Endothelial cell of umbilical vein (primary cell): Measurements from ENCODE around the gene GREB1. TPM values are rescaled to one million over a fixed set of nuclear protein-coding genes. Genes with fewer than 3 reads are reported as not detected.

Experiments used
- BruUV-seq: library from RNA; stranded (reverse); fragments of 400-500 nt; replicated peaks from 2 replicates; lab custom pipeline; 2021; lab: Mats Ljungman, UMichigan
- CTCF ChIA-PET: fragments of 300-600, 350-600 bp; sonication (Branson Sonifier 250); formaldehyde crosslinking; loops from one replicate; lab custom pipeline; 2021; ENCODE audit warnings: antibody characterized with exemption, inconsistent platforms; lab: Charles Lee
- POLR2A ChIA-PET: fragments of 300-600, 350-600 bp; sonication (Branson Sonifier 250); formaldehyde crosslinking; loops from one replicate; lab custom pipeline; 2021; ENCODE audit warnings: antibody characterized with exemption, inconsistent platforms; lab: Charles Lee
- DNase-seq: peaks from one replicate; pipeline ENCODE4 v3.0.0-alpha.2; 2011; ENCODE audit warnings: low read depth, low spot score
- FAIRE-seq: peaks from 2 replicates; lab custom pipeline; 2011; peaks lifted over from hg19 to GRCh38; lab: Jason Lieb, UNC
- H2AFZ ChIP-seq: 2 replicates; pipeline ENCODE4 v1.6.0; 2012; ENCODE audit warnings: low read depth, low read length, control low read depth, inconsistent platforms
- H3K27ac ChIP-seq: 2 replicates; pipeline ENCODE4 v1.5.1; 2011; ENCODE audit warnings: low read depth, mild to moderate bottlenecking, control low read depth, low read length, moderate library complexity; ENCODE audit not compliant: insufficient read depth
- H3K27me3 ChIP-seq, 2 experiments: 2 replicates each; pipeline versions ENCODE4 v1.6.0 to v1.6.1; 2011; ENCODE audit warnings: low read length in 2 of 2, mixed read lengths in 1 of 2; ENCODE audit not compliant: control insufficient read depth in 2 of 2, insufficient read depth in 2 of 2
- H3K36me3 ChIP-seq, 2 experiments: 2 replicates in 1 of 2; 3 replicates in 1 of 2; pipeline ENCODE4 v1.5.1; 2011; ENCODE audit warnings: low read length in 2 of 2, mild to moderate bottlenecking in 1 of 2, moderate library complexity in 1 of 2; ENCODE audit not compliant: control insufficient read depth in 2 of 2, insufficient read depth in 2 of 2; ENCODE audit errors: extremely low read depth in 1 of 2
- H3K4me1 ChIP-seq: 3 replicates; pipeline ENCODE4 v1.5.1; 2011; ENCODE audit warnings: mild to moderate bottlenecking, low read length; ENCODE audit not compliant: control insufficient read depth, insufficient read depth; ENCODE audit errors: extremely low read depth
- H3K4me2 ChIP-seq: 2 replicates; pipeline ENCODE4 v1.6.1; 2011; ENCODE audit warnings: low read length, control low read depth, mixed read lengths; ENCODE audit not compliant: insufficient read depth
- H3K4me3 ChIP-seq, 3 experiments: fragments of 200-600 bp in 1 of 3; sonication (generic), shearing (Covaris generic) in 1 of 3; replicated peaks in 1 of 3; 2 replicates each; pipeline ENCODE4 v1.5.1; 2011 to 2016; ENCODE audit warnings: control low read depth in 3 of 3, low read length in 3 of 3, mild to moderate bottlenecking in 2 of 3, inconsistent platforms in 1 of 3, low read depth in 1 of 3, moderate library complexity in 1 of 3; ENCODE audit not compliant: insufficient read depth in 1 of 3
- H3K79me2 ChIP-seq: 2 replicates; pipeline ENCODE4 v1.6.0; 2012; ENCODE audit warnings: low read length, inconsistent platforms; ENCODE audit not compliant: control insufficient read depth, insufficient read depth
- H3K9ac ChIP-seq: replicated peaks from 2 replicates; pipeline ENCODE3; 2011; ENCODE audit warnings: low read length, control low read depth; ENCODE audit not compliant: insufficient read depth; ENCODE audit errors: extremely low read depth
- H3K9me1 ChIP-seq: replicated peaks from 3 replicates; pipeline ENCODE4 v1.6.0; 2011; ENCODE audit warnings: mild to moderate bottlenecking, low read length; ENCODE audit not compliant: control insufficient read depth, insufficient read depth; ENCODE audit errors: extremely low read depth
- H3K9me3 ChIP-seq: replicated peaks from 2 replicates; pipeline ENCODE4 v1.5.1; 2012; ENCODE audit warnings: low read length, inconsistent platforms; ENCODE audit not compliant: control insufficient read depth, insufficient read depth
- H4K20me1 ChIP-seq: replicated peaks from 2 replicates; pipeline ENCODE3; 2011; ENCODE audit warnings: mild to moderate bottlenecking, low read length; ENCODE audit not compliant: control insufficient read depth, insufficient read depth; ENCODE audit errors: extremely low read depth
- CTCF ChIP-seq, 2 donors: IDR thresholded peaks; 1 replicate in 1 of 2; 2 replicates in 1 of 2; pipeline ENCODE4 v1.5.1; 2011; ENCODE audit warnings: low read length in 2 of 2, mild to moderate bottlenecking in 2 of 2, moderate library complexity in 2 of 2, control low read depth in 1 of 2, inconsistent platforms in 1 of 2, low read depth in 1 of 2; ENCODE audit not compliant: insufficient read depth in 1 of 2; ENCODE audit errors: extremely low read depth in 1 of 2
- EZH2 ChIP-seq: IDR thresholded peaks from 2 replicates; pipeline ENCODE4 v1.6.1; 2012; ENCODE audit warnings: borderline replicate concordance, low read depth, mild to moderate bottlenecking, moderate library complexity, low read length, inconsistent platforms; ENCODE audit not compliant: severe bottlenecking
- FOS ChIP-seq: IDR thresholded peaks from 2 replicates; pipeline ENCODE4 v1.6.1; 2011; ENCODE audit warnings: mild to moderate bottlenecking, low read length, moderate library complexity, borderline replicate concordance; ENCODE audit not compliant: insufficient read depth
- GATA2 ChIP-seq: IDR thresholded peaks from 2 replicates; pipeline ENCODE4 v1.7.0; 2011; ENCODE audit warnings: low read depth, mild to moderate bottlenecking, moderate library complexity, mixed read lengths, low read length; ENCODE audit not compliant: insufficient read length, insufficient read depth
- JUN ChIP-seq: IDR thresholded peaks from 2 replicates; pipeline ENCODE4 v1.6.1; 2011; ENCODE audit warnings: borderline replicate concordance, low read depth; ENCODE audit not compliant: insufficient read length, insufficient read depth
- MAX ChIP-seq: IDR thresholded peaks from 2 replicates; pipeline ENCODE4 v1.6.1; 2011; ENCODE audit not compliant: insufficient read depth, insufficient read length
- MYC ChIP-seq: IDR thresholded peaks from one replicate; pipeline ENCODE4 v1.6.1; 2011; ENCODE audit warnings: mild to moderate bottlenecking, low read depth, low read length
- POLR2A ChIP-seq: IDR thresholded peaks from 2 replicates; pipeline ENCODE4 v1.6.1; 2012; ENCODE audit warnings: low read depth, mild to moderate bottlenecking, control low read depth, low read length
- POLR2AphosphoS5 ChIP-seq: IDR thresholded peaks from 2 replicates; pipeline ENCODE4 v1.6.1; 2012; ENCODE audit warnings: low read depth, mild to moderate bottlenecking, control low read depth, low read length, moderate library complexity; ENCODE audit not compliant: insufficient read depth
- dilution Hi-C: fragments of 300-500 bp; cut with MboI; formaldehyde crosslinking; loops from one replicate; pipeline ENCODE4 v1.15.0; 2019; ENCODE audit warnings: low sequenced_read_pairs; ENCODE audit not compliant: extremely low pct_ligation_motif_present
- intact Hi-C: fragments of 100-400 bp; cut with micrococcal nuclease; formaldehyde crosslinking; loops from one replicate; pipeline ENCODE4 v1.10.0; 2022
- polyA plus RNA-seq, 4 experiments: library from polyadenylated mRNA; depleted of rRNA in 3 of 4; stranded (reverse) in 3 of 4; unstranded in 1 of 4; fragments of >200 nt; gene quantifications; 2 replicates each; pipeline versions ENCODE4 v1.2.1 to v1.2.3, GENCODE V29; 2011 to 2012; ENCODE audit warnings: missing spikeins in 1 of 4
- total RNA-seq: library from RNA; stranded (reverse); gene quantifications from 2 replicates; pipeline ENCODE4 v1.2.3, GENCODE V29; 2021

The GREB1 gene
- total and polyA plus RNA-seq, 2 donors (not counting 3 experiments of a cell fraction or from before 2014, with no cell fraction given) = 0.17 to 0.58 TPM

GRCh38 chr2:11498543-11499034, 35.3 kb upstream of the GREB1 start:
- intact Hi-C loops = no loop called here
- no TSS peak for BruUV-seq
- no peak overlapping the region for H3K27ac ChIP-seq

More at GRCh38 chr2:11498543-11499034, 35.3 kb upstream of the GREB1 start:
- H3K4me3 ChIP-seq = no peak overlapping the region
- no peaks in the 10 kb centered on the region for H3K79me2 ChIP-seq
- dilution Hi-C loops = no loop called here
- H2AFZ ChIP-seq = no peak overlapping the region
- H3K36me3 ChIP-seq = no peaks in the 10 kb centered on the region
- H3K27me3 ChIP-seq = peaks cover 0 to 3% of the 10 kb centered on the region in 2 experiments
- DNase-seq = no peak
- POLR2A ChIA-PET = no interaction called here
- no peak for FAIRE-seq
- H3K4me1 ChIP-seq = no peaks in the 10 kb centered on the region
- H3K4me2 ChIP-seq = no peak overlapping the region
- CTCF ChIA-PET = interaction anchor here (1.0 to 1.7 kb wide), 2 partner anchors 84 to 194 kb away, joined by 4 to 5 read pairs; no protein-coding TSS in a partner anchor
- H3K9ac ChIP-seq = no peak overlapping the region
- no peaks in the 10 kb centered on the region for H4K20me1 ChIP-seq
- no peaks in the 10 kb centered on the region for H3K9me3 ChIP-seq
- TF ChIP-seq MYC (no peak), JUN (no peak), GATA2 (no peak), CTCF (IDR thresholded peaks at IDR 0.05; ENCODE audit: extremely low read depth in 1 of 2, insufficient read depth in 1 of 2, low read depth in 1 of 2, low read length in 2 of 2) (no peak), FOS (no peak), EZH2 (no peak), POLR2A (no peak), MAX (no peak), POLR2AphosphoS5 (no peak)
- no peaks in the 10 kb centered on the region for H3K9me1 ChIP-seq
